UCSD-AML1 (cell line): Measurements from ENCODE around the gene MBD5.
"Not testable (repeated sequence)": the region's sequence is repeated elsewhere in the genome, so short reads cannot be mapped to it uniquely, and the experiment has no call there.

Source experiments
- DNase-seq: peaks from one replicate; lab custom pipeline; 2025; ENCODE audit not compliant: unreplicated experiment; lab: John Stamatoyannopoulos, UW

Gene MBD5

DNA sequence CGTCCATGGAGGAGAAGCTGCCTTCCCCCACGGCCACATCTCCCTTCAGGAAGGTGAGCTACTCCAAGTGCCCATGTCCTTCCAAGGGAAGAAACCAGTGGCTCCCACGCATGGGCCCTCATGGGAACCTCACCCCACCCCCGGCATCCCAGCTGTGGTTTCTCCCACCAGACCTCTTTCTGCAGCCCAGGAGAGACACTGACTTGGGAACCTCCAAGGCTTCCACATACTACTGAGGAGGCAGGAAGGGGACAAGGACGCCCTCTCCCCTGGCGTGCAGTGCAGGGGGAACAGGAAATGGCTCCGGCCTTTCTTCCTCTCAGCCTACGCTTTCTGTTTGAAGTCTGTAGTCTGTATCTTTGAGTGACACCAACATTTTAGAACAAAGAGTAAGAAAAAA, 519.1 kb downstream of the MBD5 start:
- peak; percentile 59 for DNase-seq

DNA sequence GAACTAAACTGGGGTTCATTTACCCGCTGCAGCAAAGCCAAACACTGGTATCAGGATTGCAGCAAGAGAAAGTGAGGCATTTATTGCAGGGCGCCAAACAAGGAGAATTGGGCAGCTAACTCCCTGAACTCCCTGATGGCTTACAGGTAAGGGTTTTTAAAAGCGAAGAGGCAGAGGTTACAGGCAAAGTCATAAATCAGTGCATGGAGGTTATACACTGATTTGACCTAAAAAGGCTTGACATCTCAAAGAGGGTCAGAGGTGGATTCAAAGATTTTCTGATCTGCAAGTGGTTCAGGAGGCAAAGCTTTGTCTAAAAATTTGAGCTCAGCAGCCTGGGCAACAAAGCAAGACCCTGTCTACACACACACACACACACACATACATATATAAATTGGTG, 520.9 kb downstream of the MBD5 start:
- DNase-seq, result no peak

DNA sequence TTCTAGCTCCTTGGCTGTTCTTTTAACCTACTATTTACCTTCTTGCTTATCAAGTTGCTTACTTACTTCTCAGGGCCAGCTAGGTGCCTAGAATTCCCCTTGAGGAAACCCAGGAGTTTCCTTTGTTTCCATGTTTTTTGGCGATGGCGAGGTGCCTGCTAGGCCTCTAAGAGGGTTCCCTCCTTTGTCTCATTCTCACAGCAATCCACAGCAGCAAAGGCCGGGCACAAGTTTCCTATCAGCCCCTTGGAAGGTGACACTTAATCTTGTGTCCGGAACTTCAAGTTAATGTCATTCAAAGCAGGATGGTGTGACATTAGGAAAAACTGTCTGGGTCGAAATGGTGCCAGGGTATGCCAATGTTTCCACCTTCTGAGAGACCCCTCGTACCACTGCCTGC, 521.7 kb downstream of the MBD5 start:
- no peak for DNase-seq

DNA sequence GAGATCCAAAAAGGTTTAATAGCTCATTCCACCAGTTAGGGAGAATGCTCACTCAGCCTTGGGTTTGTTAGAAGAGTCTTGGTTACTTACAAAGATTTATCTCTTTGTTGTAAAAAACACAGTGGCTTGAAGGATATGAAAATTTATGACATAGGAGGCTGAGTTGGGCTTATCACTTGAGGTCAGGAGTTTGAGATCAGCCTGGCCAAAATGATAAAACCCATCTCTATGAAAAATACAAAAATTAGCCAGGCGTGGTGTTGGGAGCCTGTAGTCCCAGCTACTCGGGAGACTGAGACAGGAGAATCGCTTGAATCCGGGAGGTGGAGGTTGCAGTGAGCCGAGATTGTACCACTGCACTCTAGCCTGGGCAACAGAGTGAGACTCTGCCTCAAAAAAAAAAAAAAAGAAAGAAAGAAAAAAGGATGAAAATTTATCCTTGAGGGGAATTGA, 522.2 kb downstream of the MBD5 start:
- DNase-seq, result not testable (repeated sequence)

DNA sequence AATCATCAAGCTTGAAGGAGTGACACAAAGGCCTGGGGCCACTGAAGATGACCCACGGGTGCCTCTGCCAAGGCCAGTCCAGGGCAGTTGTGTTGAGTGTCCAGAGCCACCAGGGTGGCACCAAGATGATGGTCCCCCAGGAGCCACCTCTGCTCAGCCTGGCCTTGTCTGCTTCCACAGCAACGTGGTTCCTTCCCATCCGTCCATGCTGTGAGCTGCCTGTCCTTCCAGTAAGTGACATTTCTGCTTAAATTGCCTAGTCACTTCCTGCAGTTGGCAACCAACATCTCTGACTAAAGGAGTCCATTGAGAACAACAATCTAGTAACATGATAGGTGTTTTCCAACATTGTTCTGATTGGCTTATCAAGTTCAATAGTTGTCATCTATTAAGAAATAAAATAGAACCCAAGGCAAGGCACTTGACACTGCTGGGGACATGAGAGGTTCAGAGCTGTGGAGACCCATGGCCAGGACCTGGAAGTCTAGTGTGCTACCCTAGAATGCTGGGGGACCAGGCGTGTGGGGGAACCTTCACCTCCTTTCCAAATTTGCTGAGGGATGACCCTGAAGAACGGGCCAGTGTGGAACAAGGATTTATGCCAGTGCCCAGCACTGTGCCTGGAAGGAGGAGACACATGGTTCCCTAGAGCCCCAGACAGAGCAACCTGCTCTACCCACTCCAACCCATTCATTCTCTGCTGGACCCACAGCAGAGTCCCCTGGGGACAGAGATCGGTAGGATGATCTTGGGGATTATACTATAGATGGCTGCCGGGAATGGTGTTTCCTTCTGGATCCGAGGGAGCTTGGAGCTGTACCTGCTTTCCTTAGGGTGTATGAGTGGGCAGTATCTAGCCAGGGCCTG, 524.7 kb downstream of the MBD5 start:
- peak; percentile 67 for DNase-seq

DNA sequence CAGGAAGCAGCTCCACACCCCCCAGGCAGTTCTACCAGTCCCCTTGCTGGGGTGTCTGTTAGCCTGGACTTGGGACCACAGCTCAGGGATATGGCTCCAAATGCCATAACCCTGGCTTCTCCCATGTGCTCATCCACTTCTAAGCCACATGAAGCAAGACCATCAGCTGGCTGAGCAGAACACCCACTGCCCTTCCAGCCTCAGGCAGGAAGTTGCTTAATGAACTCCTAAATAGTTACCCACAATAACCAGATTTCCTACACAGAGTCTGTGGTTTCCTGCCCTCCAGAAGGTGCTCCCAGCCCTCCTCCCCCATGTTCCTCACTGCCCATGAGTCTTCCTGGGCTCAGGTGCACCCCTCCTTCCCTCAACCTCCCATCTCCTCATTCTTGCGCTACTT, 525.4 kb downstream of the MBD5 start:
- DNase-seq, result peak; percentile 81

DNA sequence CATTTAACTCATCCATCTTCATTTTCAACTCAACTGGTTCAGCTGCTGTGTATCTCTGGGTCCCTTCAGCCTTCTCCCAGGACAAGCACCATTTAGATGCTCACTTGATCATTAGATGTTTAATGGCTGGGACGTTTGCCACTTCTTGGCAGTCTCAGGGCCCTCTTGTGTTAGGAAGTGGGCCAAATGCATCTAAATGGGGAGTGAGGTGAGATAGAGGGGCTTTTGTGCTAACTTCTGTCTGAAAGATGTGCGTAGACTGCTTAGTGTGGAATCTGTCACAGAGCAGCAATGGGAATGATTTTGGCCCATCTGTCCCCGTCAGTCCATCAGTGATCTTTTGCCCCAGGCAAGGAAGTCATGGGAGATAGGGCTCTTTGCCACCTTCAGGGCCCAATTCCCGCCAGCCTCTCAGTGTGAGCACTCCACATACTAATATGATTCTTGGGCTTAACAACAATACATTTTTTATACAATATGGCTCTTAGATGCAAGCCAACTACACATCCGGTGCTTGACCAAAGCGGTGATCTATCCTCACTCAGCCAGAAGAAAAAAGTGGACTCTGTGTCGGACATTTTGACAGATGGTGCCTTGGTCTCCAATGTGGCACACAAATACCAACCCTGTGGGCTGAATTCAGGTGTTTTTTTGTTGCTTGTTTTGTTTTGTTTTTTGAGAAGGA, 528.0 kb downstream of the MBD5 start:
- DNase-seq, result no peak

DNA sequence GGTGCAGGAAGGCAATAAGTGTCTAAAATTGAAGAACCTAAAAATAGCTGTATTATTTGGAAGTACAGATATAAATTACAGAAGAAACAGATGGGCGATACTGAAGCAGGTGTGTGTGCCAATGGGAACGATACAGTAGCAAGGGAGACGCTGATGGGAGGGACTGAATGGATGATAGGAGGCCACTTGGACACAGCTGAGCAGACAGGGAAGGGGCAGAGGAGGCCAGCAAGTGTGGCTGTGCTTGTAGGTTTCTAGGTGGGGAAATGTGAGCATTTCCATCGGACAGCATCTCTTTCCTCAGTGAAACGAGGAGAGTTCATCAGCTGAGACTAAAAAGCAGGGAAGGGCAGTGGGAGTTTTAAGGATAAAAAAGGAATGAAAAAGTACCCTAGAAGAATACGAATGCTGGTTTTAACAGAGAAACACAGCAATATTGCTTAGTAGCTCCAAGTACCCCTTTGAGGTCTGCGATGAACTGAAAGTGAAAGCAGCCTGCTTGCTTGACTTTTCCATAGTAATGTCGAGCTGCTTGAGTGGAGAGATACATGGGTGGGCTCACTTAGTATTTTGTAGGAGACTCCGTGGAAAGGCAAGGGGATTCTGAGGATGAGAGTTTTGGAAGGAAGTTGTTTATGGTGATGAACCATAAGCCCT, 531.9 kb downstream of the MBD5 start:
- DNase-seq, result no peak

DNA sequence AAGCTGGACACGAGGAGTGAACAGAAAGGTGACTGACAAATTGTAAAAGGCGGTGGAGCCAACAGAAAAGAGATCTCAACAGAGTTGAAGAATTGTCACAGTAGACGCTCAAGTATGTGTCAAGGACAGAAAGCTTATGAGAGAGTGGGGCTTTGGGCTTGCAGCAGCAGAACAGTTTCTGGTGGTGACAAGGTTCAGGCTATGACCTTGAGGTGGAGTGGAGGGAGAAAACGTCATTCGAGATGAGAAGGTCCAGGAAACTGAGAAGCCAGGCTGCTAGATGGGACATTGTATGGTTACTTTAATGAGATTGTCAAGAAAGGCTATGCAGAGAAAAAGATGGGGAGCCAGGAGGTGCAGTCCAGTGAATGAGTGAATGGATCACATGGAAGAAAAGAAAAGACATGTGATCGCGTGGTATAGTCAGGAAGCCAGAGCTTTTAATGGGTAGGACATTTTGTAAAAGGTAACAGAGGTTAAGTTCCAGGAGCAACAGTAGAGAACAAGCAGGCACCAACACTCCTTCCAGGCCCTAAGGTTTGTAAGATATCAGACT, 532.5 kb downstream of the MBD5 start:
- DNase-seq, result no peak

DNA sequence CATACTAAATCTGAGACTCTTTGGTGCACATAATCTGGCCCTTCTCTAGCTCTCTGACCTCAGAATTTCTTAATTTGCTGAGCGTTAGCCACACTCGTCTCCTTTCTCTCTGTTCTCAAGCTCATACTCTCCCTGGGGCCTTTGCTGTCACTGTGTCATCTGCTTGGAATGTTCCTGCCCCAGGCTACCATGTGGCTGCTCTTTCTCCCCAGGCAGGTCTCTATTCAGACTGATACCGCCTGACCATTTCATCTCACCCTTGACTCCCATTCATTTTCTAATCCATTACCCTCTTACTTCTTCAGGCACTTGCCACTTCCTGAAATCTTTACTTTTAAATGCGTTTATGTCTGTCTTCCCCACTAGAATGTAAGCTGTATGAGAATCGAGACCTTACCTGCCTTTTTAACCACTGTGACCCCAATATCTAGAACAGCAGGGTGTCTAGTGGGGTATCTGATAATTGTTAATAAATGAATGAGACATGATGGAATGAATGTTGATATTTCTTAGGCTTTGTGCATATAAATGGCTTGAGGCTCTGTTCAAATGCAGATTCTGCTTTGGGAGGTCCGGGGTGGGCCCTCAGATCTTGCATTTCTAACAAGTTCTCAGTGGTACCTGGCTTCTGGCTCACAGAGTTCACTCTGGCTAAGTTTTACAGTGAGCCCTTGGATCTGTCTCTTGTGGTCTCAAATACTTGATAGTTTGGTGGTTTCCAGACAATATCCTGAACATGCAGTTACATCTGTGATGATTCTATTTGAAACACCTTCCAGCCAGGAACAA, 533.8 kb downstream of the MBD5 start:
- no peak for DNase-seq

DNA sequence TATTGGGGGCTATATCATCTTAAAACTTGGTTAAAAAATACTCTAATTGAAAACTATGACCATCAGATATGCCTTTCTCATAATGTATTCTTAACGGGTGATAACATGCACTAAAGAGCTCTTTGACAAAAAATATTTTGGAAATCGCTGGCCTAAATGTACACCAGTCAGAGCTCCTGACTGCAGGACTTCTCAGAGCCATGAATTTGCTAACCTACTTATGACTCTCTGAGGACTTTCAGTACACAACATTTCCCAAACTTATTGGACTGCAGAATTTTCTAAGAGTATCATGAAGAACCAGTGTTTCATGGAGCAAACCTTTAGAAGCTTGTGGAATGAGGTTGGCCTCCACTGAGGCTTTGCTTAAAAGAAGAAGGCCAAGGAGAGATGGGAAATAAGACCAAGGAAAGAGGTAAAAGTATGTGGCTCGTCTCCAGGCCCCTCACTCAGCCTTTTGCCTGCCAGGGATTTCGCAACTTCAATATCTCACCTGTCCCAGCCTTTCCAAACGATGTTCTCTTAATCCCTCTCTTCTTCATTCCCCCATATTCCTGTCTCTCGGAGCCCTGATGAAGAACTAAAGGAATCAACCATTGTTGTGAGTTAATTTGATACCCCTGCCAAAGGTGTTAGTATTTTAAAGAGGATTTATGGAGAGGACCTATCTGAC, 534.9 kb downstream of the MBD5 start:
- DNase-seq, result no peak

DNA sequence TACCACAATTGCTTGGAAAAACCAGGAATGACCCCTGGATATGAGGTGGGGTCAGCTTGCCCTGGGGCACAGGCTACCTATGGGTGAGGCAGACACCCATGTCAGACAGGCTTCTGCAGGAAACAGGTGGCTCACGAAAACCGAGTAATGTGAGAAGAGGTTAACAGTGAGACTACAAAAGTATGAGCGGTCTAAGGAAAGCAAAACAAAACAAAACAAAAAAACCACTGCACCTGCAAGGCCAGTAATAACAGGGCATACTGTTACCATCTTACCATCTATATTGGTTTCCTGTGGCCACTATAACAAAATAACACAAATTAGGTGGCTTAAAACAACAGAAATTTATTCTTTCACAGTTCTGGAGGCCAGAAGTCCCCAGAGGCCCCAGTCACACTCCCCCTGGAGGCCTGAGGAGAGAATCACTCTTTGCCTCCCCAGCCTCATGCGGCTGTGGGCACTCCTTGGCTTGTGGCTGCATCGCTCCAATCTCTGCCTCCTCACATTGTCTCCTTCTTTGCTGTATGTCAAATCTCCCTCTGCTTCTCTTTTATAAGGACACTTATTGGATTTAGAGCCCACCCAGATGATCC, 537.0 kb downstream of the MBD5 start:
- DNase-seq, result no peak

DNA sequence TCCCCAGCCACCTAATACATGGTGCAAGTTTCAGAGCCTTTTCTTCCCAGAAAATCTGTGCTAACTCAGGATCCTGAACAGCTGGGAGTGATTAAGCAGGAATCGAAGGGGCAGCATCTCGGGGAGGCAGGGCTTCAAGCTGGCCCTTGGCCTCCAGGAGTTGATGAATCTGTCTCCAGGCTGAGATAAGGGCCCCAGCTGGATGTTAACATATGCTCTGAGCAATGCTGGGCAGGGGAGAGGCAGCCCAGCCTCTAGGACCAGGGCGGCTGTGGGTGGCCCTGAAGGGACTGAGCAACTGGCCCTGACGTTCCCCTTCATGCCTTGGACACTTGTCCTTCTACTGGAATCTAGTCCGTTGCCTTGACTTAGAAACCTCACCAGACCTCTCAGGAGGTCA, 539.6 kb downstream of the MBD5 start:
- no peak for DNase-seq

DNA sequence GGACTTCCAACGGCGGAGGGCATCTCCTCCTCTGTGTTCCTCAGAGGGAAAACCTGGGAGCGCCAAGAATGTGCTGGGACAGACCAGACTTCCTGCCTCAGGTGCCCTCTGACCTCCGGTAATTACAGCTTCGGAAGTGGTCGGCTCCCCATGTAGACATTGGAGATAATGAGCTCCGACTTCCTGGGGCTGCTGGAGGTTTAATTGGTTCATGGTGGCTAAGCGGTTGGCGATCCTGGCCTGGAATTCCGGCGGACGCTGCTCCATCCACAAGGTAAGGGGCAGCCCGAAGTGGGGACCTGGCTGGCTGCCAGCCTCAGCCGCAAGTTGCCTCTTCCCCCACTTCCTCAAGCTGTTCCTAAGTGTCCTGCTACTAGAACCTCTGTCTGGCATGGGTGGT, 540.5 kb downstream of the MBD5 start:
- no peak for DNase-seq

DNA sequence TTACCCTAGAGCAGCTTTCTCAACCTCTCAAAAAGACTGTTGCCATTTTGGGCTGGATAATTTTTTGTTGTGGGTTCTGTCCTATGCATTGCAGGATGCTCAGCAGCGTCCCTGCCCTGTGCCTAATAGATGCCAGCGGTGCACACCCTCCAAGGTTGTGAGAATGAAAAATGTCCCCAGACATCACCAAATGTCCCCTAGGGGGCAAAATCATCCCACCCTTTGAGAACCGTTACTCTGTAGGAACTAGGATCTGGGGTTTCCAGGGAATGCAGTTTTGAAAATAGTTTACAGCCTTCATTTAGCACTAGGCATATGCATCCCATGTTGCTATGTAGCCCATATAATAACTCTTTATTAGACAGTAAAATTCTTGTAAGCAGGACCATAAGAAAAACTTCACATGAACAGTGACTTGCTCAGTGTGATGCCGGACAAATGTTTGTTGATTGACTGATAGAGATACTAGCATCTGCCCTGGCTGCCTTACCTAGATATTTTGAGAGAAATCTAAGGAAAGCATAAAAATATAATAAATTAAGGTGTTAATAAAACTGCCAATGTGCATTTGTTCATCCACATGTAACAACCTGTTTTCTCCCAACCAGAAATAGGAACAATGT, 544.5 kb downstream of the MBD5 start:
- DNase-seq, result no peak
